ENCODE measurements around the gene FKBP5. TPM values are rescaled to one million over a fixed set of nuclear protein-coding genes. Genes with fewer than 3 reads are reported as not detected.

The FKBP5 gene
- total RNA-seq, result 100 to 1,000 TPM in 4 of 5 donors, 10 to 100 TPM in 1; 68.1 to 209 (median 168) TPM
- 10 to 100 TPM; 89.2 to 97.2 (median 91.1) TPM for polyA plus RNA-seq
- long read RNA-seq, donor 1, partial matches to known transcripts, result 0 of 3 reads
- long read RNA-seq, donor 1, other reads (novel, unspliced or antisense), result 0 of 3 reads
- long read RNA-seq, donor 2, partial matches to known transcripts, result 0 of 3 reads
- long read RNA-seq, donor 2, other reads (novel, unspliced or antisense), result 0 of 3 reads
- long read RNA-seq, donor 3, partial matches to known transcripts, result 0 of 1 reads
- long read RNA-seq, donor 3, other reads (novel, unspliced or antisense), result 0 of 1 reads
- long read RNA-seq, donor 4, result 0 reads
- long read RNA-seq, donor 5, partial matches to known transcripts, result 0 of 3 reads
- long read RNA-seq, donor 5, other reads (novel, unspliced or antisense), result 0 of 3 reads
- long read RNA-seq, donor 6, transcript FKBP5-201 (11 exons, 3,772 nt), result major isoform, 7 of 7 reads
- long read RNA-seq, donor 6, partial matches to known transcripts, result 0 of 7 reads
- long read RNA-seq, donor 6, other reads (novel, unspliced or antisense), result 0 of 7 reads
- long read RNA-seq, donor 7, partial matches to known transcripts, result 0 of 1 reads
- long read RNA-seq, donor 7, other reads (novel, unspliced or antisense), result 0 of 1 reads
- long read RNA-seq, donor 8, partial matches to known transcripts, result 0 of 1 reads
- long read RNA-seq, donor 8, other reads (novel, unspliced or antisense), result 0 of 1 reads
- long read RNA-seq, donor 9, partial matches to known transcripts, result 0 of 1 reads
- long read RNA-seq, donor 9, other reads (novel, unspliced or antisense), result 0 of 1 reads
- long read RNA-seq, donor 10, partial matches to known transcripts, result 0 of 2 reads
- long read RNA-seq, donor 10, other reads (novel, unspliced or antisense), result 0 of 2 reads

- peaks cover 32 to 58% (median 43%) of the 10 kb centered on the region in 4 donors for H3K4me1 ChIP-seq
- 2 to 39% (median 2%) methylated on average over 4 to 80 of the region's 80 CpGs for WGBS, 5 donors
- H3K36me3 ChIP-seq, result peaks cover 8 to 14% (median 13%) of the 10 kb centered on the region in 4 donors
- DNase-seq, result peak; percentile 96 to 97
- H3K27ac ChIP-seq, result peak within 1 kb of the TSS; percentile 94 to 100 (median 98)
- H3K4me3 ChIP-seq, result peak within 1 kb of the TSS; percentile 70 to 98 (median 80)
- peaks cover 0 to under 1% (median 0%) of the 10 kb centered on the region in 4 donors for H3K9me3 ChIP-seq
- no peak for TF ChIP-seq EP300 (IDR thresholded peaks at IDR 0.05)
- TF ChIP-seq CTCF (IDR thresholded peaks at IDR 0.05), result no peak
- TF ChIP-seq POLR2A (IDR thresholded peaks at IDR 0.05), result peak in 1 of 4 donors; percentile 56
- TF ChIP-seq POLR2AphosphoS5 (IDR thresholded peaks at IDR 0.05), result peak; percentile 81 to 97 (median 97)
- intact Hi-C loops (cut with DNase I; ENCODE audit: low total_unique reads), result loop anchor here (5.0 kb wide), 1 partner anchor 44 kb away; no protein-coding TSS in a partner anchor
- H3K27me3 ChIP-seq, result no peaks in the 10 kb centered on the region
Measured at GRCh38 chr6:35688605-35689322, at the start of gene FKBP5. Gene FKBP5 (minus strand): TSS chr6:35688915. CDS start chr6:35642824, 46,091 bp downstream.

GRCh38 chr6:35737413-35738211 is 48.9 kb upstream of the FKBP5 start:
- no peaks in the 10 kb centered on the region for H3K27me3 ChIP-seq
- H3K27ac ChIP-seq, result peak overlapping the region in 1 of 5 donors; percentile 100
- peaks cover 32 to 53% (median 45%) of the 10 kb centered on the region in 4 donors for H3K4me1 ChIP-seq
- H3K36me3 ChIP-seq, result no peaks in the 10 kb centered on the region
- TF ChIP-seq POLR2AphosphoS5 (IDR thresholded peaks at IDR 0.05) (peak in 1 of 3 donors; percentile 75), POLR2A (IDR thresholded peaks at IDR 0.05) (no peak), CTCF (IDR thresholded peaks at IDR 0.05) (peak in 5 of 7 experiments; percentile 76 to 98 (median 83)), EP300 (IDR thresholded peaks at IDR 0.05) (no peak)
- WGBS, 5 donors, result 49 to 64% (median 59%) methylated on average over 11 to 16 of the region's 16 CpGs
- intact Hi-C loops (cut with DNase I; ENCODE audit: low total_unique reads), result loop anchor here (2.0 to 5.0 kb wide), 2 partner anchors 155 to 215 kb away; no protein-coding TSS in a partner anchor
- no peaks in the 10 kb centered on the region for H3K9me3 ChIP-seq
- no peak overlapping the region for H3K4me3 ChIP-seq
- peak in 1 of 2 donors; percentile 88 for DNase-seq

- no peak for DNase-seq
Measured at GRCh38 chr6:35736982-35737412, 48.3 kb upstream of the FKBP5 start, which contains the start of gene ARMC12. Gene ARMC12 (plus strand): TSS chr6:35737032. CDS start chr6:35737109, 77 bp downstream.

More at GRCh38 chr6:35736982-35737412, 48.3 kb upstream of the FKBP5 start, which contains the start of gene ARMC12:
- Histone ChIP-seq H3K27ac (peak within 1 kb of the TSS in 2 of 5 donors; percentile 7 to 100), H3K27me3 (no peaks in the 10 kb centered on the region), H3K36me3 (no peaks in the 10 kb centered on the region), H3K9me3 (no peaks in the 10 kb centered on the region), H3K4me1 (peaks cover 38 to 59% (median 50%) of the 10 kb centered on the region in 4 donors), H3K4me3 (no peak within 1 kb of the TSS)
- intact Hi-C loops (cut with DNase I; ENCODE audit: low total_unique reads), result loop anchor here (2.0 to 5.0 kb wide), 2 partner anchors 155 to 214 kb away; no protein-coding TSS in a partner anchor
- WGBS, 5 donors, result 87 to 97% (median 95%) methylated on average over 9 to 10 of the region's 10 CpGs
- TF ChIP-seq POLR2A (IDR thresholded peaks at IDR 0.05) (no peak), EP300 (IDR thresholded peaks at IDR 0.05) (no peak), POLR2AphosphoS5 (IDR thresholded peaks at IDR 0.05) (no peak), CTCF (IDR thresholded peaks at IDR 0.05) (no peak)

Measured in stomach (tissue), 19 donors.